T-cell (primary cell): ENCODE results near the gene BNIP2. TPM values are rescaled to one million over a fixed set of nuclear protein-coding genes. Genes with fewer than 3 reads are reported as not detected.
"Not testable (repeated sequence)": the region's sequence is repeated elsewhere in the genome, so short reads cannot be mapped to it uniquely, and the experiment has no call there.

Experiments
- ATAC-seq, 4 experiments: fragments of 200-7000 bp in 3 of 4; fragments of 150-1000 bp in 1 of 4; cut with Tn5 transposase; replicated peaks in 1 of 4; 1 replicate in 3 of 4; 2 replicates in 1 of 4; pipeline ENCODE4 v1.10.0; 2021; ENCODE audit warnings: moderate library complexity in 3 of 4, mild to moderate bottlenecking in 2 of 4, moderate number of reproducible peaks in 1 of 4
- CTCF ChIA-PET, 2 donors: fragments of 300-600 bp; sonication (Branson Sonifier 250); formaldehyde crosslinking; loops; one replicate each; lab custom pipeline; 2022; ENCODE audit warnings: antibody characterized with exemption in 2 of 2; lab: Charles Lee
- POLR2A ChIA-PET, 2 donors: fragments of 300-600 bp; sonication (Branson Sonifier 250); formaldehyde crosslinking; loops; one replicate each; lab custom pipeline; 2022; ENCODE audit warnings: antibody characterized with exemption in 2 of 2; lab: Charles Lee
- DNase-seq, 35 experiments: peaks; one replicate each; pipeline versions ENCODE4 v3.0.0 to v3.0.0-alpha.2; 2013 to 2023
- H3K27ac ChIP-seq: one replicate; pipeline ENCODE4 v1.5.1; 2013; ENCODE audit warnings: low read length
- H3K27me3 ChIP-seq, 2 experiments: replicated peaks in 1 of 2; 1 replicate in 1 of 2; 2 replicates in 1 of 2; pipeline versions ENCODE4 v1.6.1 to v1.7.0; 2013; ENCODE audit warnings: low read length in 1 of 2, mixed read lengths in 1 of 2; ENCODE audit not compliant: control insufficient read depth in 2 of 2, insufficient read depth in 2 of 2; ENCODE audit errors: extremely low read depth in 1 of 2
- H3K36me3 ChIP-seq, 2 donors: 1 replicate in 1 of 2; 2 replicates in 1 of 2; pipeline versions ENCODE4 v1.6.1 to v1.7.0; 2013; ENCODE audit warnings: low read length in 1 of 2; ENCODE audit not compliant: control insufficient read depth in 2 of 2, insufficient read depth in 1 of 2; ENCODE audit errors: extremely low read depth in 1 of 2
- H3K4me1 ChIP-seq, 2 experiments: 1 replicate in 1 of 2; 2 replicates in 1 of 2; pipeline versions ENCODE4 v1.6.1 to v1.7.0; 2013; ENCODE audit warnings: low read length in 2 of 2, mixed read lengths in 1 of 2; ENCODE audit not compliant: insufficient read depth in 2 of 2, control insufficient read depth in 1 of 2; ENCODE audit errors: extremely low read depth in 1 of 2
- H3K4me3 ChIP-seq, 2 donors: 1 replicate in 1 of 2; 2 replicates in 1 of 2; pipeline versions ENCODE4 v1.5.1 to v1.7.0; 2013; ENCODE audit warnings: mild to moderate bottlenecking in 2 of 2, low read length in 1 of 2, moderate library complexity in 1 of 2; ENCODE audit not compliant: control insufficient read depth in 1 of 2; ENCODE audit errors: extremely low read depth in 1 of 2
- H3K9me3 ChIP-seq: 2 replicates; pipeline ENCODE4 v1.7.0; 2013
- H3K27ac Mint-ChIP-seq, 2 donors: one replicate each; pipeline ENCODE4 v1.8.0; 2020 to 2021; ENCODE audit warnings: mild to moderate bottlenecking in 2 of 2, mixed read lengths in 2 of 2
- H3K27me3 Mint-ChIP-seq, 2 donors: one replicate each; pipeline ENCODE4 v1.8.0; 2021 to 2022; ENCODE audit warnings: mixed read lengths in 2 of 2
- H3K36me3 Mint-ChIP-seq: one replicate; pipeline ENCODE4 v1.8.0; 2021; ENCODE audit warnings: mixed read lengths
- H3K4me1 Mint-ChIP-seq, 3 donors: one replicate each; pipeline ENCODE4 v1.8.0; 2020 to 2022; ENCODE audit warnings: mixed read lengths in 3 of 3, mild to moderate bottlenecking in 1 of 3
- H3K4me3 Mint-ChIP-seq, 3 donors: one replicate each; pipeline ENCODE4 v1.8.0; 2020 to 2022; ENCODE audit warnings: mild to moderate bottlenecking in 3 of 3, mixed read lengths in 3 of 3, moderate library complexity in 3 of 3
- H3K9me3 Mint-ChIP-seq, 3 donors: one replicate each; pipeline ENCODE4 v1.8.0; 2020 to 2022; ENCODE audit warnings: mixed read lengths in 3 of 3
- WGBS: methylation state at CpG from one replicate; pipeline ENCODE4 v1.1.5; 2013; ENCODE audit warnings: missing lambda C conversion rate; ENCODE audit not compliant: insufficient coverage; 5-methylcytosine and 5-hydroxymethylcytosine counted together
- total RNA-seq, 35 experiments: library from RNA in 6 of 35; stranded (reverse) in 6 of 35; fragments of 120-200 nt in 1 of 35; gene quantifications; one replicate each; pipeline versions ENCODE4 v1.2.1 to v1.2.4 and lab custom pipeline; 2013 to 2026

The BNIP2 gene
- total RNA-seq, 5 donors from 2014 or later (not counting 1 experiment from before 2014, with no cell fraction given), result 71.5 to 96.5 (median 79.5) TPM

DNA sequence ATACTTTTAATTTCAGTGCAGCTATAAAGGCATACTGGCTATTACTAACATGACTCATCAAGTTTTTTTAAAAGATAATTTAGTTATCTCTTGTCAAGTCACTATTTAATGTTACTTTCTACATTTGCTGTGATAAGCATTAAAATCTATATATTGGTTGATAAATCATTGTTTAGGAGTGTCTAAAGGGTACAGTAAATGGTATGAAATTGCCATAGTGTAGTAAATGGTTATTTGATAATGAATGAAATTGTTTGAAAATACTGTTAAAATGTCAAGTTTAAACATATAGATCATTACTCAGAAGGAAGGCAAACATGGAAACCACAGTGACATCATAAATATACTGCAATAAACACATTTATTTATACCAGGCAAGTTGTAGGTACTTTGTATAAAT is 13.2 kb upstream of the BNIP2 start:
- DNase-seq (no peak), ATAC-seq (no peak)
- no peaks in the 10 kb centered on the region for H3K4me1 Mint-ChIP-seq
- ChIA-PET CTCF (no interaction called here), POLR2A (no interaction called here)
- H3K27me3 Mint-ChIP-seq, result peaks cover 3 to 4% of the 10 kb centered on the region in 2 donors
- H3K9me3 Mint-ChIP-seq, result no peaks in the 10 kb centered on the region
- H3K36me3 Mint-ChIP-seq, result no peaks in the 10 kb centered on the region
- Histone ChIP-seq H3K36me3 (no peaks in the 10 kb centered on the region), H3K9me3 (no peaks in the 10 kb centered on the region), H3K4me1 (no peaks in the 10 kb centered on the region), H3K4me3 (no peak overlapping the region), H3K27me3 (no peaks in the 10 kb centered on the region), H3K27ac (no peak overlapping the region)
- H3K27ac Mint-ChIP-seq, result no peak overlapping the region
- H3K4me3 Mint-ChIP-seq, result no peak overlapping the region

DNA sequence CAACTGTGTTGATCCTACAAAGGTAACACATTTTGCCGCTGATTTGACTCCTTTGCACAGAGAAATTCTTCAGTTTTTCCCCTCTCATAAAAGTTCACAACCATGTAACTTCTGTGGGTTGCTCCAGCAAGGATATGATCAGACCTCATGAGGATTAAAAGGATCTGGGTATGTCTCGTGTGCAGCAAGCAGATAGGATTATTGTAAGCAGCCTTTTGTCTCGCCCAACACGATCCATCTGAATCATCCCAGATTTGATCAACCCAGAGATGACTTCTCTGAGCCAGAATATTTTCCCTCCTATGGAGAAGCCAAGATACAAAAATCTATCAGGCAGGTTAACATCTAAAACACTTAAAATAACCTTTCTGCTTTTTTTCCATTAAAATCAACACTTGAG is 12.8 kb upstream of the BNIP2 start:
- Mint-ChIP-seq H3K36me3 (no peaks in the 10 kb centered on the region), H3K4me1 (no peaks in the 10 kb centered on the region), H3K4me3 (no peak overlapping the region), H3K27ac (no peak overlapping the region), H3K9me3 (no peaks in the 10 kb centered on the region), H3K27me3 (peaks cover 3 to 4% of the 10 kb centered on the region in 2 donors)
- no peaks in the 10 kb centered on the region for H3K9me3 ChIP-seq
- no peaks in the 10 kb centered on the region for H3K4me1 ChIP-seq
- DNase-seq (no peak), ATAC-seq (no peak)
- ChIA-PET POLR2A (no interaction called here), CTCF (no interaction called here)
- H3K36me3 ChIP-seq, result no peaks in the 10 kb centered on the region
- H3K27me3 ChIP-seq, result no peaks in the 10 kb centered on the region
- no peak overlapping the region for H3K27ac ChIP-seq
- no peak overlapping the region for H3K4me3 ChIP-seq
- 100% methylated on average over 2 of the region's 4 CpGs for WGBS

DNA sequence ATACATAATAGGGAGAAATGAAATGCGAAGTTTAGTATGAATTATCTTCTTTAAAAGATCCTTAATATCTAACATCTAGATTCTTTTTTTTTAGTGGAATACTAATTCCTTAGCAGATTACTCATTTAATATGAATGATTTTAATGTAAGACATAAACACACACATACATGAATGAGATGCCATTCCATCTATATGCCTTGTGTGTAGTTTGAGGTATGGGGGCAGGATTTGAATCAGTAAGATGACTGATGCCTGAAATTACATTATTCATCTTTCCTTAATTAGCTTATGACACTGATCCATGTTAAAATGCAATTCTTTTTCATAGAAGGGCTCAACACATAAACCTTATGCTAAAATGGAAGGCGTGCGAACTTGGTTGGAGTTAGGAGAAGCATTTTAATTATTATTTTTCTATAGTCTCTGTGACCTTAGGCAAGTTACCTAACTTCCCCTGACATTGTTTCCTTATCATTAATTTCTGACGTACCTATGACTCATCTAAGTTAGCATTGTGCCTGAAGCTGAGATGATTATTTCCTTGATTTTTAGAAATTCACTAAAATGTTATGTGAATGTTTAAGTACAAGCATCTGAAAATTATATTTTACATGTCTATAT is 10.8 kb upstream of the BNIP2 start:
- H3K27me3 ChIP-seq, result no peaks in the 10 kb centered on the region
- H3K4me1 Mint-ChIP-seq, result no peaks in the 10 kb centered on the region
- CTCF ChIA-PET, result interaction anchor here in 1 of 2 donors (0.6 to 1.3 kb wide), 2 partner anchors 9 to 714 kb away, joined by 3 to 4 read pairs; no protein-coding TSS in a partner anchor
- H3K27me3 Mint-ChIP-seq, result peaks cover 3 to 4% of the 10 kb centered on the region in 2 donors
- H3K4me1 ChIP-seq, result no peaks in the 10 kb centered on the region
- no peak overlapping the region for H3K4me3 ChIP-seq
- H3K9me3 ChIP-seq, result no peaks in the 10 kb centered on the region
- DNase-seq (no peak), ATAC-seq (no peak)
- POLR2A ChIA-PET, result no interaction called here
- H3K27ac Mint-ChIP-seq, result no peak overlapping the region
- WGBS, result no CpG with 5 or more reads among the region's 4 CpGs
- no peak overlapping the region for H3K4me3 Mint-ChIP-seq
- no peaks in the 10 kb centered on the region for H3K36me3 ChIP-seq
- no peaks in the 10 kb centered on the region for H3K36me3 Mint-ChIP-seq
- H3K27ac ChIP-seq, result no peak overlapping the region
- no peaks in the 10 kb centered on the region for H3K9me3 Mint-ChIP-seq

DNA sequence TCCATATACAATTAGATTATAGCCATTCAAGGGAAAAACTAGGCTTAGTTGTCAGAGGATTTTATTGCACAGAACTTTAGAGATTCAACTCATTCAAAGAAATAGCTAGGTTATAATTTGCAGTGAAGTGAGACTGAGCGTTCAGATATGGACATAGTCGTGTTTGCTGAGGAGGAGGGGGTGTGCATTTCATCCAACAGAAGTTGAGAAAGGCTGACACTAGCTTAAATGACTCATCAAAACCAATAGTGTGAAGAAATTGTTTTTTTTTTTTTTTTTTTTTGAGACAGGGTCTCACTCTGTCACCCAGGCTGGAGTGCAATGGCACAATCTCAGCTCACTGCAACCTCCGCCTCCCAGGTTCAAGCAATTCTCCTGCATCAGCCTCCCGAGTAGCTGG is 8.9 kb upstream of the BNIP2 start:
- DNase-seq, H3K27me3 Mint-ChIP-seq, H3K27me3 ChIP-seq, H3K36me3 ChIP-seq, H3K4me3 Mint-ChIP-seq, H3K4me1 ChIP-seq, H3K9me3 Mint-ChIP-seq, ATAC-seq, H3K36me3 Mint-ChIP-seq, H3K27ac ChIP-seq, H3K27ac Mint-ChIP-seq, H3K9me3 ChIP-seq, H3K4me1 Mint-ChIP-seq, H3K4me3 ChIP-seq: not testable (repeated sequence)
- ChIA-PET CTCF (interaction anchor here in 1 of 2 donors (0.7 kb wide), 1 partner anchor 218 kb away, joined by 7 read pairs; no protein-coding TSS in a partner anchor), POLR2A (interaction anchor here in 1 of 2 donors (0.5 kb wide), 1 partner anchor 470 kb away, joined by 7 read pairs; no protein-coding TSS in a partner anchor)
- WGBS, result no CpG with 5 or more reads among the region's 4 CpGs

DNA sequence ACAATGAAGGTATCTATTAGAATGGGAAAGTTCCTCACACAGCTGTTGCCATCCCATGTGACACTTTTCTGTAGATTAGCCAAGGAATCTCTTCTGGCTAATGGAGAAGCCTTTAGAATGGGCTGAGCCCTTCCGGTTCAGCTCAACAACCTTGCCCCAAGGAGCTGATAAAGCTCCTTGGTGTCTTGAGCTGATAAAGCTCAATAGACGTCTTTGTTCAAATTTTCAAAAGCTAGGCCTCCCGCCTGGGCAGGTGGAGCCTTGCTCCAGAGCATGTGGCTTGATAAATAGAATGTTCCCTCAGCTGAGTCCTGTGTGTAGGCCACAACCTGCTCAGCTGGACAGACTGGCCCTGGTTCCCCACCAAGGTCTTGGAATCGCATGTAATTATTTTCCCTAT is 7.2 kb upstream of the BNIP2 start:
- ChIA-PET CTCF (no interaction called here), POLR2A (interaction anchor here in 1 of 2 donors (0.7 kb wide), 1 partner anchor 154 kb away, joined by 13 read pairs; no protein-coding TSS in a partner anchor)
- Histone ChIP-seq H3K4me1 (no peaks in the 10 kb centered on the region), H3K27ac (no peak overlapping the region), H3K9me3 (no peaks in the 10 kb centered on the region), H3K4me3 (no peak overlapping the region), H3K27me3 (no peaks in the 10 kb centered on the region), H3K36me3 (no peaks in the 10 kb centered on the region)
- Mint-ChIP-seq H3K4me1 (peaks cover 0 to under 1% (median 0%) of the 10 kb centered on the region in 3 donors), H3K27me3 (peaks cover 3 to 4% of the 10 kb centered on the region in 2 donors), H3K9me3 (no peaks in the 10 kb centered on the region), H3K4me3 (no peak overlapping the region), H3K36me3 (peaks cover 4% of the 10 kb centered on the region), H3K27ac (no peak overlapping the region)
- DNase-seq (no peak), ATAC-seq (no peak)
- 73% methylated on average over 3 of the region's 4 CpGs for WGBS

DNA sequence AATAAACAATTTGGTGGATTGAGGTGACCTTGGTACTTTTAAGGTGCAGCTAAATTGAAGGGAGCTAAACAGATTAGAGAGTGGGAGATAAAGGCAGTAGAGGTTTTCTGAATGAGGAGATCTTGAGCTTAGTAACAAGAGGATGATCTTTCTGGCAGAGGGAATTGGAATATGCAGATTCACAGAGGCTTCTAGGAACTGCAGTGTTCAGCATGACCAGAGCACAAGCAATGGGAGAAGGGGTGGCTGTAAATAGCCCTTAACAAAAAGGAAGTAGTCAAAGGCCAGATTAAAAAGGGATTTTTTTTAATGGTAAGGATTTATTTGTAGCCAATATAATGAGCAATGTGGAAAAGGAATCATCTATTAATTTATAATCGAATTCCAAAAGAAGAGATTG is 5.7 kb upstream of the BNIP2 start:
- Histone ChIP-seq H3K4me1 (peaks cover 0 to 3% of the 10 kb centered on the region in 2 experiments), H3K9me3 (no peaks in the 10 kb centered on the region), H3K36me3 (no peaks in the 10 kb centered on the region), H3K27ac (no peak overlapping the region), H3K27me3 (no peaks in the 10 kb centered on the region), H3K4me3 (no peak overlapping the region)
- CTCF ChIA-PET, result no interaction called here
- WGBS, result no CpG with 5 or more reads among the region's 1 CpG
- Mint-ChIP-seq H3K27me3 (peaks cover under 1 to 2% of the 10 kb centered on the region in 2 donors), H3K4me1 (peaks cover 10 to 16% (median 10%) of the 10 kb centered on the region in 3 donors), H3K4me3 (no peak overlapping the region), H3K36me3 (peaks cover 4% of the 10 kb centered on the region), H3K9me3 (no peaks in the 10 kb centered on the region), H3K27ac (no peak overlapping the region)
- ATAC-seq, result no peak
- POLR2A ChIA-PET, result no interaction called here
- no peak for DNase-seq
